ENCODE data around the gene CAPN5.
"Not testable (repeated sequence)": the region's sequence is repeated elsewhere in the genome, so short reads cannot be mapped to it uniquely, and the experiment has no call there.

The CAPN5 gene

GRCh38 chr11:77085652-77086051, 18.9 kb downstream of the CAPN5 start:
- no peak for DNase-seq

- DNase-seq: no peak
These were observed 20.0 kb downstream of the CAPN5 start for GRCh38 chr11:77086521-77087472.

- DNase-seq: no peak
These were observed 21.0 kb downstream of the CAPN5 start for GRCh38 chr11:77087723-77088225.

- no peak for DNase-seq
These were observed 21.6 kb downstream of the CAPN5 start for GRCh38 chr11:77088236-77089003.

GRCh38 chr11:77089004-77089545, 22.3 kb downstream of the CAPN5 start:
- DNase-seq: no peak

- DNase-seq: no peak
These were observed 23.2 kb downstream of the CAPN5 start for GRCh38 chr11:77090046-77090372.

- DNase-seq: no peak
These were observed 23.8 kb downstream of the CAPN5 start for GRCh38 chr11:77090373-77091111.

- DNase-seq: peak; percentile 84
These were observed 24.6 kb downstream of the CAPN5 start for GRCh38 chr11:77091146-77091940.

GRCh38 chr11:77092382-77092781, 25.6 kb downstream of the CAPN5 start:
- no peak for DNase-seq

- DNase-seq: no peak
These were observed 26.5 kb downstream of the CAPN5 start for GRCh38 chr11:77093056-77093891.

GRCh38 chr11:77093987-77094840, 27.4 kb downstream of the CAPN5 start:
- DNase-seq: no peak

- no peak for DNase-seq
These were observed 28.1 kb downstream of the CAPN5 start for GRCh38 chr11:77094841-77095365.

- DNase-seq: no peak
These were observed 29.1 kb downstream of the CAPN5 start for GRCh38 chr11:77095551-77096490.

- no peak for DNase-seq
These were observed 29.8 kb downstream of the CAPN5 start for GRCh38 chr11:77096591-77097019.

- DNase-seq: not testable (repeated sequence)
These were observed 30.4 kb downstream of the CAPN5 start for GRCh38 chr11:77097180-77097579.

GRCh38 chr11:77100166-77101042, 33.6 kb downstream of the CAPN5 start:
- no peak for DNase-seq

- DNase-seq: no peak
These were observed 34.3 kb downstream of the CAPN5 start for GRCh38 chr11:77101043-77101537.
